IMR-90 (cell line): ENCODE data around the gene CIROP. TPM values are rescaled to one million over a fixed set of nuclear protein-coding genes. Genes with fewer than 3 reads are reported as not detected.

Experiments
- ATAC-seq: fragments of 200-7000 bp; cut with Tn5 transposase; 2 replicates; pipeline ENCODE4 v1.9.1; 2020; ENCODE audit warnings: low read depth, mild to moderate bottlenecking, moderate library complexity
- BruUV-seq: library from RNA; stranded (reverse); fragments of 400-500 nt; replicated peaks from 2 replicates; lab custom pipeline; 2021; lab: Mats Ljungman, UMichigan
- CTCF ChIA-PET: fragments of 300-600 bp; formaldehyde crosslinking; extraction: SDS; loops from one replicate; lab custom pipeline; 2021; ENCODE audit warnings: antibody characterized with exemption; lab: Yijun Ruan, JAX
- POLR2A ChIA-PET: fragments of 300-600 bp; sonication (Branson Sonifier 250); formaldehyde crosslinking; loops from one replicate; lab custom pipeline; 2022; ENCODE audit warnings: antibody characterized with exemption; ENCODE audit not compliant: unreplicated experiment; lab: Charles Lee
- DNase-seq: peaks from one replicate; pipeline ENCODE4 v3.0.0; 2013
- H2AFZ ChIP-seq: replicated peaks from 2 replicates; pipeline ENCODE3; 2013; ENCODE audit warnings: low read length, mild to moderate bottlenecking; ENCODE audit not compliant: poor library complexity
- H2AK5ac ChIP-seq: 2 replicates; pipeline ENCODE4 v1.6.1; 2013; ENCODE audit warnings: low read depth, low read length, inconsistent platforms
- H2AK9ac ChIP-seq: replicated peaks from 2 replicates; pipeline ENCODE3; 2013; ENCODE audit warnings: mild to moderate bottlenecking, low read depth, low read length, moderate library complexity; ENCODE audit not compliant: poor library complexity
- H2BK120ac ChIP-seq: 2 replicates; pipeline ENCODE4 v1.6.1; 2013; ENCODE audit warnings: low read depth, low read length, inconsistent platforms
- H2BK15ac ChIP-seq: 3 replicates; pipeline ENCODE4 v1.6.1; 2013; ENCODE audit warnings: low read depth, low read length, inconsistent platforms
- H2BK20ac ChIP-seq: 2 replicates; pipeline ENCODE4 v1.6.1; 2013; ENCODE audit warnings: low read depth, mild to moderate bottlenecking, inconsistent platforms, low read length, moderate library complexity
- H2BK5ac ChIP-seq: 2 replicates; pipeline ENCODE4 v1.6.1; 2013; ENCODE audit warnings: mild to moderate bottlenecking, low read depth, low read length, inconsistent platforms; ENCODE audit not compliant: poor library complexity, severe bottlenecking
- H3K14ac ChIP-seq: replicated peaks from 2 replicates; pipeline ENCODE4 v1.6.1; 2013; ENCODE audit warnings: low read depth, low read length, inconsistent platforms
- H3K18ac ChIP-seq: 2 replicates; pipeline ENCODE4 v1.6.1; 2013; ENCODE audit warnings: low read depth, low read length, control low read depth
- H3K23ac ChIP-seq: 2 replicates; pipeline ENCODE4 v1.6.1; 2013; ENCODE audit warnings: low read depth, low read length, inconsistent platforms
- H3K27ac ChIP-seq: 2 replicates; pipeline ENCODE4 v1.5.1; 2013; ENCODE audit warnings: mild to moderate bottlenecking, control low read depth, low read length; ENCODE audit not compliant: insufficient read depth
- H3K27me3 ChIP-seq: 2 replicates; pipeline ENCODE4 v1.6.1; 2013; ENCODE audit warnings: low read length; ENCODE audit not compliant: control insufficient read depth, insufficient read depth
- H3K36me3 ChIP-seq: 2 replicates; pipeline ENCODE4 v1.6.1; 2013; ENCODE audit warnings: low read length, mixed read lengths; ENCODE audit not compliant: control insufficient read depth, insufficient read depth
- H3K4ac ChIP-seq: 2 replicates; pipeline ENCODE4 v1.6.1; 2013; ENCODE audit warnings: low read depth, low read length, inconsistent platforms
- H3K4me1 ChIP-seq: 2 replicates; pipeline ENCODE4 v1.6.1; 2013; ENCODE audit warnings: low read length, mixed read lengths; ENCODE audit not compliant: control insufficient read depth, insufficient read depth
- H3K4me2 ChIP-seq: 2 replicates; pipeline ENCODE4 v1.6.1; 2013; ENCODE audit warnings: low read depth, mild to moderate bottlenecking, control low read depth, low read length, moderate library complexity
- H3K4me3 ChIP-seq: 2 replicates; pipeline ENCODE4 v1.5.1; 2013; ENCODE audit warnings: low read depth, mild to moderate bottlenecking, control low read depth, low read length, moderate library complexity; ENCODE audit not compliant: insufficient read depth
- H3K56ac ChIP-seq: 2 replicates; pipeline ENCODE4 v1.6.1; 2013; ENCODE audit warnings: low read length, inconsistent platforms; ENCODE audit not compliant: insufficient read depth; ENCODE audit errors: extremely low read depth
- H3K79me1 ChIP-seq, 2 experiments: 2 replicates each; pipeline ENCODE4 v1.6.1; 2013; ENCODE audit warnings: low read length in 2 of 2, inconsistent platforms in 1 of 2, low read depth in 1 of 2
- H3K9ac ChIP-seq: 2 replicates; pipeline ENCODE4 v1.6.1; 2013; ENCODE audit warnings: low read depth, low read length, control low read depth
- H3K9me1 ChIP-seq: 2 replicates; pipeline ENCODE4 v1.6.1; 2013; ENCODE audit warnings: low read length, inconsistent platforms; ENCODE audit not compliant: insufficient read depth
- H3K9me3 ChIP-seq: 2 replicates; pipeline ENCODE4 v1.6.1; 2013; ENCODE audit warnings: low read length; ENCODE audit not compliant: control insufficient read depth, insufficient read depth
- H4K20me1 ChIP-seq: 2 replicates; pipeline ENCODE4 v1.6.1; 2013; ENCODE audit warnings: low read length, inconsistent platforms; ENCODE audit not compliant: insufficient read depth
- H4K5ac ChIP-seq: 2 replicates; pipeline ENCODE4 v1.6.1; 2013; ENCODE audit warnings: mild to moderate bottlenecking, low read depth, low read length, control low read depth
- H4K8ac ChIP-seq, 2 experiments: 2 replicates each; pipeline ENCODE4 v1.6.1; 2013; ENCODE audit warnings: low read depth in 2 of 2, low read length in 2 of 2, control low read depth in 1 of 2, inconsistent platforms in 1 of 2
- H4K91ac ChIP-seq: 2 replicates; pipeline ENCODE4 v1.6.1; 2013; ENCODE audit warnings: low read depth, low read length, inconsistent platforms; ENCODE audit not compliant: insufficient read depth
- BHLHE40 ChIP-seq: fragments of 150-350 bp; IDR thresholded peaks from 2 replicates; pipeline ENCODE4 v1.6.1; 2016; ENCODE audit warnings: mild to moderate bottlenecking, low read depth, low read length
- CEBPB ChIP-seq: IDR thresholded peaks from 2 replicates; pipeline ENCODE4 v1.6.1; 2012; ENCODE audit warnings: low read depth, low read length, improper control_type of control experiment
- CHD1 ChIP-seq: IDR thresholded peaks from 2 replicates; pipeline ENCODE4 v1.6.1; 2012; ENCODE audit warnings: low read depth, low read length, improper control_type of control experiment
- CTCF ChIP-seq: conservative IDR thresholded peaks from 2 replicates; pipeline ENCODE4 v1.5.1; 2012; ENCODE audit warnings: mild to moderate bottlenecking, low read depth, low read length, improper control_type of control experiment
- FOS ChIP-seq: fragments of 150-350 bp; IDR thresholded peaks from 2 replicates; pipeline ENCODE4 v1.6.1; 2016; ENCODE audit warnings: low read depth, low read length
- MAFK ChIP-seq: IDR thresholded peaks from 2 replicates; pipeline ENCODE4 v1.6.1; 2012; ENCODE audit warnings: low read depth, low read length, improper control_type of control experiment
- MXI1 ChIP-seq: IDR thresholded peaks from 2 replicates; pipeline ENCODE4 v1.6.1; 2012; ENCODE audit warnings: low read depth, mild to moderate bottlenecking, low read length, moderate library complexity, borderline replicate concordance
- NFE2L2 ChIP-seq: fragments of 150-350 bp; IDR thresholded peaks from 2 replicates; pipeline ENCODE4 v1.6.1; 2016; ENCODE audit warnings: low read depth, mild to moderate bottlenecking, low read length
- POLR2A ChIP-seq: IDR thresholded peaks from 2 replicates; pipeline ENCODE4 v1.6.1; 2012; ENCODE audit warnings: mild to moderate bottlenecking, low read depth, low read length
- RAD21 ChIP-seq: IDR thresholded peaks from 2 replicates; pipeline ENCODE4 v1.6.1; 2012; ENCODE audit warnings: low read length, improper control_type of control experiment
- RCOR1 ChIP-seq: IDR thresholded peaks from 2 replicates; pipeline ENCODE4 v1.6.1; 2012; ENCODE audit warnings: mild to moderate bottlenecking, low read length, improper control_type of control experiment; ENCODE audit not compliant: insufficient replicate concordance
- RFX5 ChIP-seq: IDR thresholded peaks from 2 replicates; pipeline ENCODE4 v1.8.0; 2012; ENCODE audit warnings: low read depth, mild to moderate bottlenecking, low read length, moderate library complexity
- SMC3 ChIP-seq: fragments of 150-350 bp; IDR thresholded peaks from 2 replicates; pipeline ENCODE4 v1.6.1; 2016; ENCODE audit warnings: low read depth, mild to moderate bottlenecking, antibody characterized with exemption, low read length, moderate library complexity
- WGBS, 2 experiments: methylation state at CpG; one replicate each; pipeline versions ENCODE4 v1.1.5 to v1.1.7; 2013; ENCODE audit warnings: missing lambda C conversion rate in 2 of 2; ENCODE audit not compliant: insufficient read length in 1 of 2; ENCODE audit errors: extremely low coverage in 2 of 2; 5-methylcytosine and 5-hydroxymethylcytosine counted together
- dilution Hi-C: fragments of 300-500 bp; cut with HindIII; formaldehyde crosslinking; loops from one replicate; pipeline ENCODE4 v1.14.3; 2018; ENCODE audit warnings: low sequenced_read_pairs; ENCODE audit not compliant: unreplicated experiment
- in situ Hi-C: fragments of 300-500 bp; cut with MboI; formaldehyde crosslinking; loops from 3 replicates; pipeline ENCODE4 v1.14.3; 2019; ENCODE audit warnings: low sequenced_read_pairs, inconsistent platforms, mixed read lengths
- intact Hi-C: fragments of 100-400 bp; cut with micrococcal nuclease; formaldehyde crosslinking; loops from 2 replicates; pipeline ENCODE4 v1.10.0; 2022
- polyA plus RNA-seq, 3 experiments: library from polyadenylated mRNA; depleted of rRNA; stranded (reverse); fragments of >200 nt; gene quantifications; 2 replicates each; pipeline ENCODE4 v1.2.3, GENCODE V29; 2012; ENCODE audit warnings: low replicate concordance in 1 of 3
- total RNA-seq: library from RNA; depleted of rRNA; stranded (reverse); fragments of >200 nt; gene quantifications from 2 replicates; pipeline ENCODE4 v1.2.3, GENCODE V29; 2012

CIROP gene
- total and polyA plus RNA-seq, 2 of the 4 experiments (the other 2 are of a cell fraction): 0.31 to 0.36 TPM

- H3K36me3 ChIP-seq: peaks cover 19% of the 10 kb centered on the region
- in situ Hi-C loops: loop anchor here (25.0 kb wide), 1 partner anchor 1043 kb away; the partner anchor contains the start of genes EMC9, FITM1, PSME1 and PSME2
- POLR2A ChIA-PET: interaction anchor here (0.6 to 1.2 kb wide), 2 partner anchors 17 to 32 kb away, joined by 9 to 12 read pairs; no protein-coding TSS in a partner anchor
- no peaks in the 10 kb centered on the region for H3K27me3 ChIP-seq
- no peak overlapping the region for H2BK15ac ChIP-seq
- H4K91ac ChIP-seq: peak overlapping the region; percentile 31
- H4K8ac ChIP-seq: peak overlapping the region; percentile 88 to 98; a peak in 3 of 4 replicates
- CTCF ChIA-PET: interaction anchor here (0.7 to 3.5 kb wide), 7 partner anchors 9 to 93 kb away, joined by 3 to 19 read pairs (median 6); no protein-coding TSS in a partner anchor
- H2AK9ac ChIP-seq: peak overlapping the region; percentile 91
- H3K9me3 ChIP-seq: no peaks in the 10 kb centered on the region
- peaks cover 24 to 62% of the 10 kb centered on the region in 2 experiments for H3K79me1 ChIP-seq
- dilution Hi-C loops: no loop called here
- peak overlapping the region; percentile 90 for H2AK5ac ChIP-seq
- H3K18ac ChIP-seq: peak overlapping the region; percentile 54
- no peak for ATAC-seq
- peak overlapping the region; percentile 92 for H3K14ac ChIP-seq
- no TSS peak for BruUV-seq
- peak overlapping the region; percentile 98 for H3K4ac ChIP-seq
- peak overlapping the region; percentile 94 for H3K56ac ChIP-seq
- intact Hi-C loops: loop anchor here (2.0 kb wide), 1 partner anchor 15 kb away; no protein-coding TSS in a partner anchor
- peaks cover 3% of the 10 kb centered on the region; the same call in 1 of the 2 replicates for H3K4me1 ChIP-seq
- DNase-seq: no peak
- peak overlapping the region; percentile 63; the same call in 1 of the 2 replicates for H3K23ac ChIP-seq
- peak overlapping the region; percentile 94 for H2AFZ ChIP-seq
- 2 to 100% methylated on average over 2 to 5 of the region's 14 CpGs for WGBS, 2 experiments
- H4K20me1 ChIP-seq: peaks cover 38% of the 10 kb centered on the region; the same call in 1 of the 2 replicates
- H3K27ac ChIP-seq: peak overlapping the region; percentile 97
- H2BK20ac ChIP-seq: no peak overlapping the region
- peak overlapping the region; percentile 99 for H3K4me2 ChIP-seq
- H2BK5ac ChIP-seq: peak overlapping the region; percentile 95
- no peak for TF ChIP-seq BHLHE40
- 0 out of 2 replicates have a peak, but pooled peaks have one; percentile 63 for TF ChIP-seq CHD1
- no peak for TF ChIP-seq MXI1
- TF ChIP-seq CEBPB: no peak
- TF ChIP-seq FOS: no peak
- TF ChIP-seq MAFK: no peak
- no peak for TF ChIP-seq RFX5
- TF ChIP-seq SMC3: no peak
- no peak for TF ChIP-seq POLR2A
- no peak for TF ChIP-seq RAD21
- no peak for TF ChIP-seq NFE2L2
- peak; percentile 28 for TF ChIP-seq CTCF
- TF ChIP-seq RCOR1: no peak
- H2BK120ac ChIP-seq: 0 out of 2 replicates have a peak overlapping the region, but pooled peaks have one; percentile 10
- H3K4me3 ChIP-seq: peak overlapping the region; percentile 66
- H3K9me1 ChIP-seq: peaks cover 9% of the 10 kb centered on the region
- H3K9ac ChIP-seq: peak overlapping the region; percentile 97
- H4K5ac ChIP-seq: peak overlapping the region; percentile 9; the same call in 1 of the 2 replicates
Measured at GRCh38 chr14:23093991-23094665, 10.7 kb downstream of the CIROP start.
